Keratinocyte (primary cell): ENCODE measurements around the gene KCNN4. TPM values are rescaled to one million over a fixed set of nuclear protein-coding genes. Genes with fewer than 3 reads are reported as not detected.

ENCODE experiments used
- DNase-seq: peaks from one replicate; pipeline ENCODE4 v3.0.0-alpha.2; 2011; ENCODE audit warnings: low read depth, missing footprints, low spot score
- FAIRE-seq: peaks from 2 replicates; lab custom pipeline; 2011; peaks lifted over from hg19 to GRCh38; lab: Jason Lieb, UNC
- H2AFZ ChIP-seq: 2 replicates; pipeline ENCODE4 v1.6.0; 2012; ENCODE audit warnings: low read length, control low read depth, inconsistent platforms; ENCODE audit not compliant: control insufficient read depth
- H3K27ac ChIP-seq: 2 replicates; pipeline ENCODE4 v1.5.1; 2011; ENCODE audit warnings: low read length; ENCODE audit not compliant: control insufficient read depth, insufficient read depth
- H3K27me3 ChIP-seq: 3 replicates; pipeline ENCODE4 v1.6.0; 2011; ENCODE audit warnings: low read length; ENCODE audit not compliant: control insufficient read depth, insufficient read depth; ENCODE audit errors: extremely low read depth
- H3K36me3 ChIP-seq, 2 experiments: 2 replicates in 1 of 2; 3 replicates in 1 of 2; pipeline ENCODE4 v1.5.1; 2011; ENCODE audit warnings: low read length in 2 of 2, mild to moderate bottlenecking in 1 of 2; ENCODE audit not compliant: control insufficient read depth in 2 of 2, insufficient read depth in 2 of 2; ENCODE audit errors: extremely low read depth in 1 of 2
- H3K4me1 ChIP-seq: 3 replicates; pipeline ENCODE4 v1.5.1; 2011; ENCODE audit warnings: low read length; ENCODE audit not compliant: control insufficient read depth, insufficient read depth; ENCODE audit errors: extremely low read depth
- H3K4me2 ChIP-seq: 3 replicates; pipeline ENCODE4 v1.6.0; 2011; ENCODE audit warnings: low read depth, low read length; ENCODE audit not compliant: control insufficient read depth, insufficient read depth; ENCODE audit errors: extremely low read depth
- H3K4me3 ChIP-seq, 3 experiments: fragments of 200-600 bp in 1 of 3; sonication (generic) in 1 of 3; 2 replicates in 2 of 3; 3 replicates in 1 of 3; pipeline ENCODE4 v1.5.1; 2011 to 2016; ENCODE audit warnings: low read length in 3 of 3, mild to moderate bottlenecking in 3 of 3, control low read depth in 2 of 3, inconsistent platforms in 1 of 3, low read depth in 1 of 3, mixed read lengths in 1 of 3, mixed run types in 1 of 3, moderate library complexity in 1 of 3; ENCODE audit not compliant: control insufficient read depth in 2 of 3, insufficient read depth in 2 of 3; ENCODE audit errors: extremely low read depth in 1 of 3
- H3K79me2 ChIP-seq: 2 replicates; pipeline ENCODE4 v1.6.0; 2012; ENCODE audit warnings: low read length; ENCODE audit not compliant: control insufficient read depth, insufficient read depth
- H3K9ac ChIP-seq: 3 replicates; pipeline ENCODE4 v1.6.0; 2011; ENCODE audit warnings: low read length; ENCODE audit not compliant: control insufficient read depth, insufficient read depth; ENCODE audit errors: extremely low read depth
- H3K9me1 ChIP-seq: 3 replicates; pipeline ENCODE4 v1.6.0; 2011; ENCODE audit warnings: low read length; ENCODE audit not compliant: control insufficient read depth, insufficient read depth; ENCODE audit errors: extremely low read depth
- H3K9me3 ChIP-seq: 2 replicates; pipeline ENCODE4 v1.5.1; 2012; ENCODE audit warnings: low read depth, low read length; ENCODE audit not compliant: control insufficient read depth
- H4K20me1 ChIP-seq: 3 replicates; pipeline ENCODE4 v1.6.0; 2011; ENCODE audit warnings: low read length; ENCODE audit not compliant: control insufficient read depth, insufficient read depth; ENCODE audit errors: extremely low read depth
- CTCF ChIP-seq, 3 experiments: IDR thresholded peaks in 1 of 3; conservative IDR thresholded peaks in 1 of 3; optimal IDR thresholded peaks in 1 of 3; 2 replicates in 2 of 3; 3 replicates in 1 of 3; pipeline versions ENCODE3 to v1.5.1; 2011; ENCODE audit warnings: low read length in 3 of 3, mild to moderate bottlenecking in 3 of 3, moderate library complexity in 2 of 3, control low read depth in 1 of 3, inconsistent platforms in 1 of 3; ENCODE audit not compliant: insufficient read depth in 2 of 3; ENCODE audit errors: extremely low read depth in 1 of 3
- EZH2 ChIP-seq: IDR thresholded peaks from one replicate; pipeline ENCODE4 v1.6.1; 2012; ENCODE audit warnings: inconsistent platforms, mild to moderate bottlenecking, low read length, moderate library complexity
- dilution Hi-C: fragments of 300-500 bp; cut with MboI; formaldehyde crosslinking; loops from one replicate; pipeline ENCODE4 v1.7.0; 2020; ENCODE audit warnings: low sequenced_read_pairs; ENCODE audit not compliant: extremely low pct_ligation_motif_present
- polyA plus RNA-seq, 5 experiments: library from polyadenylated mRNA; depleted of rRNA in 3 of 5; stranded (reverse) in 3 of 5; stranded (forward) in 1 of 5; unstranded in 1 of 5; fragments of >200 nt; gene quantifications; 1 replicate in 1 of 5; 2 replicates in 3 of 5; 3 replicates in 1 of 5; pipeline versions ENCODE4 v1.2.1 to v1.2.3, GENCODE V29; 2011 to 2012; ENCODE audit warnings: missing spikeins in 2 of 5, low read depth in 1 of 5, low replicate concordance in 1 of 5

Gene KCNN4
- polyA plus RNA-seq, 1 donor (not counting 4 experiments of a cell fraction or from before 2014, with no cell fraction given) = 9.8 TPM

GRCh38 chr19:43760941-43761340, 19.8 kb downstream of the KCNN4 start:
- dilution Hi-C loops = no loop called here
- H3K4me1 ChIP-seq = peaks cover 54% of the 10 kb centered on the region
- no peak for FAIRE-seq

GRCh38 chr19:43759515-43759914, 21.3 kb downstream of the KCNN4 start:
- dilution Hi-C loops = no loop called here
- Histone ChIP-seq H3K9ac (peak overlapping the region; percentile 84), H3K79me2 (peaks cover 2% of the 10 kb centered on the region), H2AFZ (no peak overlapping the region), H3K27me3 (no peaks in the 10 kb centered on the region), H3K4me1 (peaks cover 50% of the 10 kb centered on the region), H3K27ac (peak overlapping the region; percentile 100), H3K9me3 (no peaks in the 10 kb centered on the region), H3K9me1 (no peaks in the 10 kb centered on the region), H4K20me1 (no peaks in the 10 kb centered on the region), H3K4me2 (peak overlapping the region; percentile 92), H3K4me3 (no peak overlapping the region), H3K36me3 (peaks cover 0 to 2% of the 10 kb centered on the region in 2 experiments)
- FAIRE-seq (peak; percentile 73), DNase-seq (peak; percentile 98)
- TF ChIP-seq EZH2 (no peak), CTCF (optimal IDR thresholded peaks at IDR 0.05 in 1 of 3, IDR thresholded peaks at IDR 0.05 in 1 of 3, conservative IDR thresholded peaks at IDR 0.05 in 1 of 3; ENCODE audit: extremely low read depth in 1 of 3, insufficient read depth in 2 of 3, low read length in 3 of 3) (peak; percentile 41 to 59 (median 48))

More at GRCh38 chr19:43760941-43761340, 19.8 kb downstream of the KCNN4 start:
- H3K36me3 ChIP-seq = peaks cover 0 to 2% of the 10 kb centered on the region in 2 experiments
- TF ChIP-seq CTCF (optimal IDR thresholded peaks at IDR 0.05 in 1 of 3, IDR thresholded peaks at IDR 0.05 in 1 of 3, conservative IDR thresholded peaks at IDR 0.05 in 1 of 3; ENCODE audit: extremely low read depth in 1 of 3, insufficient read depth in 2 of 3, low read length in 3 of 3) (no peak), EZH2 (no peak)
- H3K4me3 ChIP-seq = no peak overlapping the region
- no peaks in the 10 kb centered on the region for H4K20me1 ChIP-seq
- no peak overlapping the region for H3K4me2 ChIP-seq
- DNase-seq = no peak
- no peak overlapping the region for H3K9ac ChIP-seq
- no peaks in the 10 kb centered on the region for H3K27me3 ChIP-seq
- no peak overlapping the region for H3K27ac ChIP-seq
- no peaks in the 10 kb centered on the region for H3K9me3 ChIP-seq
- no peaks in the 10 kb centered on the region for H3K9me1 ChIP-seq
- H2AFZ ChIP-seq = no peak overlapping the region
- H3K79me2 ChIP-seq = no peaks in the 10 kb centered on the region
